Fibroblast of mammary gland (primary cell): Measurements from ENCODE around the gene CDH23.
A peak's percentile ranks its signal among the peaks of the same experiment; 100 is the strongest.

Source experiments
- DNase-seq: peaks from one replicate; pipeline ENCODE4 v3.0.0-alpha.2; 2010; ENCODE audit warnings: low read depth
- H3K4me3 ChIP-seq: 2 replicates; pipeline ENCODE4 v1.5.1; 2011; ENCODE audit warnings: low read depth, mild to moderate bottlenecking, low read length, moderate library complexity; ENCODE audit not compliant: control insufficient read depth
- TF ChIP-seq, protein P1 (sequence below): conservative IDR thresholded peaks from 2 replicates; pipeline ENCODE4 v1.5.1; 2011; ENCODE audit warnings: low read depth, low read length, inconsistent platforms; ENCODE audit not compliant: control insufficient read depth, insufficient read depth

CDH23 gene

DNA sequence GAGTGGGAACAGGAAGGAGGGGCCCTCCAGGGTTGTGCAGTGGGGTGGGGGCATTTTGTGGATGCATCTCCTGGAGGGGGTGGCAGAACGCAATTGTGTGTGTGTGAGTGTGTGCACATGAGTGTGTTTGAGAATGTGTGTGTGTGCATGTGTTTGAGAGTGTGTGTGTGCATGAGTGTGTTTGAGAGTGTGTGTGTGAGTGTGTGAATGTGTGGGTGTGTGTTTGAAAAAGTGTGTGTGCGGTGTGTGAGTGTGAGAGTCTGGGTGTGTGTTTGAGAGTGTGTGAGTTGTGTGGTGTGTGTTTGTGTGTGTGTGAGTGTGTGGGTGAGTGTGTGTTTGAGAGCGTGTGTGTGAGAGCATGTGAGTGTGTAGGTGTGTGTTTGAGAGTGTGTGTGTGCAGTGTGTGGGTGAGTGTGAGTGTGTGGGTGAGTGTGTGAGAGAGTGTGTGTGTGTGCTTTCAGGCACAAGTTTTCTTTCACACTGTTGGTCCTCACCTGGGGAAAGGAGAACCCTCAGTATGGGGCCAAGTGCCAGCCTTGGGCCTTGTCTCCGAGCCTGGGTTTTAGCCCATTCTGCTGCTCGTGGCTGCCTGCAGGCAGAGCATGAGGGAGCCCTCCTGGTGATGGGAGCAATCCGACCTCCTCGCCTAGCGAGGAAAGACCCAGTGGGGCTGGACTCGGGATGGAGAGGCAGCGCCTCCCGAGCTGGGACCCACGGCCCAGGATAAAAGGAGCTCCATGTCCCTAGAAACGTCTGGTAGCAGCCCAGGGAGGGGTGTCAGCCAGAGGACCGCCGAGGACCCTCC, 35.6 kb downstream of the CDH23 start:
- H3K4me3 ChIP-seq = no peak overlapping the region
- TF ChIP-seq, protein P1, sequence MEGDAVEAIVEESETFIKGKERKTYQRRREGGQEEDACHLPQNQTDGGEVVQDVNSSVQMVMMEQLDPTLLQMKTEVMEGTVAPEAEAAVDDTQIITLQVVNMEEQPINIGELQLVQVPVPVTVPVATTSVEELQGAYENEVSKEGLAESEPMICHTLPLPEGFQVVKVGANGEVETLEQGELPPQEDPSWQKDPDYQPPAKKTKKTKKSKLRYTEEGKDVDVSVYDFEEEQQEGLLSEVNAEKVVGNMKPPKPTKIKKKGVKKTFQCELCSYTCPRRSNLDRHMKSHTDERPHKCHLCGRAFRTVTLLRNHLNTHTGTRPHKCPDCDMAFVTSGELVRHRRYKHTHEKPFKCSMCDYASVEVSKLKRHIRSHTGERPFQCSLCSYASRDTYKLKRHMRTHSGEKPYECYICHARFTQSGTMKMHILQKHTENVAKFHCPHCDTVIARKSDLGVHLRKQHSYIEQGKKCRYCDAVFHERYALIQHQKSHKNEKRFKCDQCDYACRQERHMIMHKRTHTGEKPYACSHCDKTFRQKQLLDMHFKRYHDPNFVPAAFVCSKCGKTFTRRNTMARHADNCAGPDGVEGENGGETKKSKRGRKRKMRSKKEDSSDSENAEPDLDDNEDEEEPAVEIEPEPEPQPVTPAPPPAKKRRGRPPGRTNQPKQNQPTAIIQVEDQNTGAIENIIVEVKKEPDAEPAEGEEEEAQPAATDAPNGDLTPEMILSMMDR = no peak
- no peak for DNase-seq

DNA sequence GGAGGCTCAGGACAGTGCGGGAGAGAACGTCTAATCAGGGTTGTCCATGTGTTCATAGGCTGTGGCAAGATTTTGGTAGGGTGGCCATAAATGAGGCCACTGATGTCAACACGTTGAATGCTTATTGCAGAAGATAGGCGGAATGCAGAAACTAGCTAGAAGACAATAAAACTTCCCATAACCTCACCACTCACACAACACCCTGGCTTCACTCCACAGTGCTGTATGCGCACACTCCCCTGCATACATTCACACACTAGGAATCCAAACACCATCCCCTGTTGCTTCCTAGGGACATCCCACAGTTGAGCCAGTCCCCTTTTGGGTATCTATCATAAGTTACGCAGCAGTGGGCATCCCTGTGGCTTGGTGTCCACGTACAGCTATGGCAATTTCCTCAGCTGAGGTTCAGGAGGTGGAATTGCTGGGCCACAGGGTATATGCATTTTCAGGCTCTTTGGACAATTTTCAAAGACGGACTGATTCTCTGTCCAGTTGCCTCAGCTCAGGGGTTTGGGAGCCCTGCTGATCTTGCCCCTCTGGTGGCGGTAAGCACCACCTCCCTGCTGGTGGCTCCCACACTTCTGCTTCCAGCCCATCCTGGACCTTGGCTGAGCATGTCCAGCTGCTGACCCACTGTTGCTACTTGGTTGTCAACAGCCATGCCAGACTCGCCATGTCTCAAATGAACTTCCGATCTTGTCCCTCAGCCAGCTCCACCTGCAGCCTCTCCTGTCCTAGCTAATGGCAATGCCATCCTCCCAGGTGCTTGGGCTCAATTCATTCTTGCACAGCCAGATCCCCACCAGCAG, 36.4 kb downstream of the CDH23 start:
- no peak for DNase-seq
- TF ChIP-seq, protein P1 = no peak
- no peak overlapping the region for H3K4me3 ChIP-seq

DNA sequence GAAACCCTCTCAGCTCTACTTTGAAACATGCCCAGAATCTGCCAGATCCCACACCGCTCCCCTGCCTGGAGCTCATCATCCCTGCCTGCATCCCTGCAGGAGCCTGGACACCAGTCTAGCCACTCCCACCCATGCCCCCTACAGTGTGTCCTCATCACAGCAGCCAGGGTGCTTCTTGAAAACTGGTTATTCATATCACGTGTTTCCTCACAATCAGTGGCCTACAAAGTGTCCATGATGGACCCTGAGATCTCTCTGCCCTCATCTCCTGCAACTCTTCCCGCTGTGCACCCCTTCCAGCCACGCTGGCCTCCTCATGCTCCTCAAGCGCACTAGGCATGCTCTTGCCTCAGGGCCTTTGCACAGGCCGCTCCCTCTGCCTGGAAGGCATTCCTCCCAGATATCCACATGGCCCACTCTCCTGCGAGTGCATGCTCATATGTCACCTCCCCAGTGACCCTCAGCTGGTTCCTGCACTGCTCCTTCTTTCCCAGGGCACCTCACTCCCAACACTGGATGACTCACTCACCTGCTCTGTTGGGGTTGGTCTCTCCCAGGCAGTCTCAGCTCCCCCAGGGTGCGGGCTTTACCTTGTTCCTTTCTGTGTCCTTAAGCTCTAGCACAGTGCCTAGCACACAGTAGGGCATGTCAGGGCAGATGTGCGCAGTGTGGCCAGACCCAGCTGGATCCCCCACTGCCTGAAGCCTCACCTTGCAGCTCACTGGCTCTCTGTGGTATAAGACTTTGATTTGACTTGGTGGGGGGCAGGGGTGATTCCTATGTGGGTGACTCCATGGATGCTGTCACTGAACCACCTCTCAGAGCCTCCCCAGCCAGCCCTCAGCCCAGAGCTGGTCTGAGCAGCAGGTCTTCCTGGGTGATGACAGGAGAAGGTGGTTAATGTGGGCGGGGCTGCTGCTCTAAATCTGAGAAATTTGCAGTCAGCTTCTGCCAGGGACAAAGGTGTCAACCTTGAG, 37.3 kb downstream of the CDH23 start:
- no peak for DNase-seq
- TF ChIP-seq, protein P1 = no peak
- H3K4me3 ChIP-seq = no peak overlapping the region

DNA sequence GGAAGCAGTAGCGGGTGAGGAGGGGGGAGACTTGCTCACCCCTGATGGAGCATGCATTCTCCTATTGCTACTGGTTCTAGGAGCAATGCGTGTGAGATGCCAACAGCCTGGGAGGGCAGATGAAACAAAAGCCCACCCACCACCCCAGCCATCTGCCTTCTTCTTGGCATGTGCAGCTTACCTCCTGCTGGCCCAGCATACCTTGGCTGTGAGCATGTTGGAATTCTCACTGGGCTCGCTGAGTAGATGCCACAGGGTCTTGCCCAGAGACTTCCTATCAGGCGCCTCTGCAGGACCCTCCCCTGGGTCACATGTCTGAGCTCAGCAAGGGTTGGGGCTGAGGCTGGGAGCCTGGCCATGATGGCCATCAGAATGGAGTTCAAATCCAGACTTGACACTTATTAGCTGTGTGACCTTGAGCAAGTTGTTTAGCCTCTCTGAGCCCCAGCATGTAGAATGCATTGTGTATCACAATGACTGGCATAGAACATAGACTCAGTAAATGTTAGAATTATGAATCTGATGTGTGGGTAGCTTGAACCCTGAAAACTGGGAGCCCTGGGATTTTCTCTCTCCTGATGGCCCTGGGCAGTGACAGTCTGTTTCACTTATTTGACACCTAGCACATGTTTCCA, 38.2 kb downstream of the CDH23 start:
- TF ChIP-seq, protein P1 = no peak
- H3K4me3 ChIP-seq = no peak overlapping the region
- no peak for DNase-seq

DNA sequence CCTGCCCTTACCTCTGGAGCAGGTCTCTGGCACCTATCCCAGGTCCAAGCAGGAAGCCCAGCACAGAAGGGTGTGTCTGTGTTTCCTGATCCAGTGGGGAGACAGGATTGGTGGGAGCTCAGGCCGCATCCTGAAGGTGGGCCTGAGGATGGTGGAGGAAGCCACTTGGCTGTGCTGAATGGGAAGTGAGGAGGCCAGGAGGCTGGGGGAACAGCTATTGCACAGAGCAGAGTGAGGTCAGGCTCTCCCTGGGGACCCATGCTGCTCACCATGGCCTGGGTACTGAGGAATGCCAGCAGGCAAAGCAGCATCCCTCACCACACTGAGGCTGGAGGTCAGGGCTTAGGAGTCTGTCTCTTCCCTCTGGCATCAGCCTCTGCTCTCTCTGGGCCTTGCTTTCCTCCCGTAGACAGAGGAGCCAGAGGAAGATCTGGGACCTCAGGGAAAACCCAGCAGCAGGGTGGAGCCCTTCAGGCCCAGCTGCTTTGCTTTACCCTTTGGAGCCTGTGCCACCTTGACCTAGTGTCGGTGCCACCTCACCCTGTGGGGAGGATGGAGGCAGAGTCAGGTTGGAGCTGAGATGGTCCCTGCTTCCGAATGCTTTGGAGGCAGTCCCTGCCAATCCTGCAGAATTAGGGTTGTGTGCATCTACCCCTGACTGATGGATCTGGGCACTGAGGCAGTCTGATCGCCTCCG, 39.0 kb downstream of the CDH23 start:
- H3K4me3 ChIP-seq = no peak overlapping the region
- TF ChIP-seq, protein P1 = no peak
- peak; percentile 5 for DNase-seq
